Measurements from ENCODE around the gene RHBDD1.
A peak's percentile ranks its signal among the peaks of the same experiment; 100 is the strongest.

RHBDD1 gene

DNA sequence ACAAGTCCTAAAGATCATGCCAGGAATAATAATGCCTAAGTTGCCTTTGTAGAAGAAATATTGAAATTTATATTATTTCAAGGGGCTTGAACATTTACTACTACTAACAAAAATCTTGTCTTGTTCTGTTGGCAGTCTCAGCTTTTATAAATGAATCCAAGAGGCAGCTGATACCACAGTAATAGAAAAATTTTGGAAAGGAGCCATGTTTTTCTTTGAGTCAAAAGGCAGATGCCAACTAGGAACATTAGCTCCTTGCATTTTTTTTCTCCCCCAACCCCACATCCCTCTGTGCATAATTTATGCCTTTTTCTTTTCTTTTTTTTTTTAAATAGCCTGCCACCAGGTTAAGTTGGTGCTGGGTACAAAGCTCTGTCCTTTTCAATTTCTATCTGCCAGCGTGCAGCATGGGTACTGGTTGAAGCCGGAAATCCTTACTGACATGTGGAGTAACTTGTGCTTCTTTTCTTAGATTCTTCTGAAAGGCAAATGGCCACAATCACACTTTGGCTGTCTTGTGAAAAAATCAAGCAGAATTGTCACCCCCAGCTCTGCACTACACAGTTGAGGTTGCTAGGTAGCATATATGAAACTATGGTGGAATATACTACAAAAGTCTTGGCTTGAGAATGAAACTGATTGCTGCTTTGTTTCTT lies 98.8 kb downstream of the RHBDD1 start:
- DNase-seq = no peak

DNA sequence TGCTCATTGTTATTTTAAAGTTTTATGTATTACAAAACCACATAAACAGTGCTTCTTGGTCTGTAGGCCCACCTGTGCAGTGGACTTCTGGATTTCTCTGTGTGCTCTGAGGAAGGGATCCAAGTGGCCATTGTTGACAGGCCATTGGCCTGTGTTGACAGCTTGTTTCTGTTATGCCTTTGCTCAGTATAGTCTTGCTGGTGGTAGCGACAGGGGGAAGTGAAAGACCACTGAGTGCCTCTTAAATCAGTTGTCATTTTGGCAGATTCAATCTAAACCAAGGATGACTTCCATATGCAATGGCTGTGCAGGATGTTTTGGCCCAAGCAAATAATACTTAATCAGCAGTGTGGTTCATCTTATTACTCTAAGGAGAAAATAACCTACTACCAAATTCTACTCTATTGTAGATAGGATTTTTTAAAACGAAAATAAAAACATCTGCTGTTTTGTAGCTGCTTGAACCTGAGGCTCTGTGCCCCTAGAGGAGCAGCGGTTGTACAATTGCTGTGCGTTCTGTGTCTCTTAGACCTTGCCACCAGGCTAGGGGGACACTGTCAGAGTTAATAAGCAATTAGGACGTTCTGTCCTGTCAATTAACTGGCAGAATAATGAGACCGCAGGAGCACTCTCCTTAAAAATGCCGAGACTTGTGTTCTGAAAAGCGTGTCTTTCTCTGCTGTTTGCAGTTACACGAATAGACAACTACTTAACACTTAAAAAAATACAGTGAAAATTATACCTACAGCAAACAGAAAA lies 108.2 kb downstream of the RHBDD1 start:
- no peak for DNase-seq

DNA sequence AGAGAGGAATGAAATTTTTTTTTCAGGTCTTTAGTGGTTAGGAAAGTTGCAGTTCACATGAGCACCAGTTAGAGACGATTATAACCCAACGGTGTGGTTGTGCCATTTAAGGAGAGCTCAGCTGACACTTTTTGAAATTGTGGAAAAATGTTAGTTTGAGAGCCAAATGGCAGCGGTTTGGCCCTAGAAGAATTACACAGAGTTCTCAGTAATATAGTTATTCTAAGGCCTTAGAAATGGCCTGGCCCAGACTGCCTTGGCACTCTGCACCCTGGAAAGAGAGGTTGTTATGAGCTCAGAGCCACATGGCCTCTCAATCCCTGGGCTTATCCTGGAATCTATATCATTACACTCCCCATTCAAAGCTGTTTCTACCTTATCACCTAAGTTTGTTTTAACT lies 117.4 kb downstream of the RHBDD1 start:
- no peak for DNase-seq

DNA sequence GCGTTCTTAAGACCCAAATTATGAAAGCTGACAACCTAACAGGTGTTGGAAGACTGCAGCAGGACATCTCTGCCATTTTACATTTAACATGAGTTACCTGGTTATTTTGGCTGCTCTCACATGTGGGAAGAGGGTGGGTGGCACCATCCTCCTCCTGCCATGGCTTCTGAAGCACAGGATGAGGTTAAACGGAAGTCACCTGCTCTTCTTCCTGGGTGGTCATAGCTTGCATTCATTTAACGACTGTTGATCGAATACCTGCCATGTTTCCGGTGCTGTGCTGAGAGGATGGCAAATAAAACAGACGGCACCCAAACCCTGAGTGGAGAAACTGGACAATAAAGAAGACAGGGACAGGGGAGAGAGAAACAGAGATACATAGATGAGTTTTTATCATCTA lies 118.0 kb downstream of the RHBDD1 start:
- DNase-seq = no peak

DNA sequence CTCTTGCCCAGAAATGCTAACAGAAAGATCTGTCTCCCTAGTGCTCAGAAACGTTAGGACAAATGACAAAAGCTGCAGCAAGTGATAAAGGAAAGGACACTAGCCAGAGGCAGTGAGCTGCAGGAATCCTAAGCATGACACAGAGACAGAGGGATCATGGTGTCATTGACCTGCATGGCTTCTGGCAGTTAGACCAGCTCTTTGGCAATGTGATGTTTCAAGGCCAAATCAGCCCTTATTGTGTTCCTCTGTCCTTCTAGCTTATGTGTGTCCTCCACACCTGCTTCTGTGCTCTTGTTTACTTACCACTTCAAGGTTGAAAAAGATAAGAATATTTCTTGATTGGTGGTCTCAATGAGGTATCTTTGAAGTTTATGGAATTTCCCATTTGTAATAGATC lies 120.8 kb downstream of the RHBDD1 start:
- DNase-seq = no peak

DNA sequence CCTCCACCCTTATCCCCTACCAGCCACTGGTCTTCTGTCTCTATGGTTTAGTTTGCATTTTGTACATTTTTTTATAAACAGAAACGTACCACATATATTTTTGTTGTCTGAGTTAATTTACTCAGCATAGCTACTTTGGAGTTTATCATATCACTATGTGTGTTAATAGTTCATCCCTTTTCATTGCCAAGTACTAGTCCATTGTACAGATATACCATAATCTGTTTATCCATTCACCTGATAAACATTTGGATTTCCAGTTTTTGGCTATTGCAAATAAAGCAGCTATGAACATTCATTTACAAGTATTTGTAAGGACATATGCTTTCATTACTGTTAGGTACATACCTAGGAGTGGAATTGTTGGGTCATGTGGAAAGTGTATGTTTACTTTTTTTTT lies 123.6 kb downstream of the RHBDD1 start:
- no peak for DNase-seq

DNA sequence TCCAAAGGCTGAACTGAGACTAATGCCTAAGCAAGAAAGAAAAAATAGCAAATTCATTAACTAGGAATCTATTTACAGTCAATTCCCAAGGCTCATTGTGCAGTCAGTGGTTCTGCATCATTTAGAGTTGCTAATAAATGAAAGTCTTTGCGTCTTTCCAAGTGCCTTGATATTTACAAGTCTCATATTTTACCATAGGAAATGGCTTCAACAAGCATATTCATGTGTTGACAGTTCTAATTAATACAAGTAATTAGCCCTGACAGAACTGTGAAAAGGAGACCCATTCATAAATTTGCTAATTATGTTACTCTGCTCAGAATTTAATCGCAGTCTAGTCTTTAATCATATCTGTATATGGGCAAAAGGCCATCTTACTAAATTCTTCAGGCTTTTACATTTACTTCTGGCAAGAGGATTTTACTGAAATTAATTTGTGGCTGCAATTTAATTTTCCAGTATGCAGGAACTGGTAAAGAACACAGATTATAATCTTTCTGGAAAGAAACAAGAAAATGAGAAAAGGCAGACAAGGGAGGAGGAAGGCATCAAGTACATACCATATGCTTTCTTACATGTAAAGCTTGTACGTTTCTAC lies 126.4 kb downstream of the RHBDD1 start:
- no peak for DNase-seq

DNA sequence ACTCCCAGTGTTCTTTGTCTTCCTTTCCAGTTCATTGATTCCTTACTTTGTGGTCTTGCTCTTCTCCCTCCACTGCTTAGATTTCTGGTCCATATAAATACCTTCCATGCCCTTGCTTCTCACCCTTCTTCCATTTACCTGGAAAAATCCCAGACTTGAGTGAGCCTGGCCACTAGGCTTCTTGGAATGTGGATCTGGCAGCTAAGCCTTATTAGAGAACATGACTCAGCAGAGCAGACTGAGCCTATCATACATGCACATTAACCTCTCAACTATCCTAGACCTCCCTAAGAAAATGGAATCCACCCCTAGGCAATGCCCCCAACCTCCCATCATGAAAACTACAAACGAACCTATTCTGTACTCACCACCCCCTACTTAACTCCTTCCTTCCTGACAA lies 127.7 kb downstream of the RHBDD1 start:
- no peak for DNase-seq

DNA sequence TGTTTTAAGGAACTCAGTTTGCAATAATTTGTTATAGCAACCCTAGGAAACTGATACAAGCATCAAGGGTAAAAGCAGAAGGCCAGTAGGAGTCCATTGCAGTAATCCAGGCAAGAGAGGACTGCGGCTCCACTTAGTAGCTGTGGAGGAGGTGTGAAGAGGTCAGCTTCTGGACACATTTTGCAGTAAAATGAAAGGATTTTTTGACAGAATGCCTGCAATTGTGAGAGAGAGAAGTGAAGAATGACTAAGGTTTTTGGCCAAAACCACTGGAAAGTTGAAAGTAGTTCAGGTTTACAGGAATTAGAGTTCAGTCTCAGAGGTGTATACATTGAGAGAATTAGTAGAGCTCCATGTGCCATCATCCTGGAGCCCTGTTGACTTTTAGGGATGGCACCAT lies 129.5 kb downstream of the RHBDD1 start:
- no peak for DNase-seq

DNA sequence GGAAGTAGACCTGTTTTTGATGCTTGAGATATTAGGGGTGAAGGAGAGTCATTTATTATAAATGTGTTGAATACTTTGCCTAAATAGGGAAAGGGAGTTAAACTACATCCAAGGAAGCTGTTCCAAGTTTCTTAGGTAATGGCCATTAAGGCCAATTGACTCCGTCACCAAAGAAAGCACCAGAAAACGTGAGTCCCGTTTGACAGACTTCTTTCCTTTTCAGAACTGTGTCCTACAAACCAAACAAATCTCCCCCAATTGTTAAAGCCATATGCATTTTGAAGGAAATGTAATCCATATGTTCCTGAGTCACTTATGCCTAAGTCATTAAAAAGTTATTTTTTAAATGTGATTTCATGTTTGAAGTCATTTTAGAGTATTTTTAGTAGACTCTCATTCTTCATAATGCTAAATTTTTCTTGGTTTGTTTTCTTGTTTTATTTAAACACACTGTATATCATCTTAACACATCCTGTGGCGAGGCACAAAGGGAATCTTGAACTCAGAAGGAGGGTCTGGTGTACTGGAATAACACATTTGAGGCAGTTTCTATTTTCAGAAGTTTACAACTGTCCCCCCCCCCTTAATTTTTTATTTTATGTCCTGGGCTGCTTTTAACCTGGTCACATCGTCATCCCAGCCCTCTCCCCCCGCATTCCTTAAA lies 133.7 kb downstream of the RHBDD1 start:
- DNase-seq = no peak

DNA sequence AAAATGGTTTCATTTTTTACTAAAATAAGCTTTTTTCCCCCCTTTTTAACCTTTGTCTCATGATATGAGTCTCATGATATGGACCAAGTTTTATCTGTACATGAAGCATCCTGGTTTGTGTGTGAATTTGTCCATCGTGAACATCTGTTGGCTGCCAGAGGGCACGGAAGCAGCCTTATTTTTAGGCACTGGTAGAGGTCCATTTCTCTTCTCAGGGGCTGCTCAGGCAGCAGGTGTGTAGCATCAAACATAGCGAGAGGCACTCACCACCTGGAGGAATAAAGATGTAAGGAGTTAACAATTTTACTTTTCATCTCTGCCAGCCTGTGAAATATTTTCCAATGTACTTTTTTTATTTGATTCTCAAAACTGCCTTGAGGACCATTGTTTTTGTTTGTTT lies 134.5 kb downstream of the RHBDD1 start:
- DNase-seq = no peak

DNA sequence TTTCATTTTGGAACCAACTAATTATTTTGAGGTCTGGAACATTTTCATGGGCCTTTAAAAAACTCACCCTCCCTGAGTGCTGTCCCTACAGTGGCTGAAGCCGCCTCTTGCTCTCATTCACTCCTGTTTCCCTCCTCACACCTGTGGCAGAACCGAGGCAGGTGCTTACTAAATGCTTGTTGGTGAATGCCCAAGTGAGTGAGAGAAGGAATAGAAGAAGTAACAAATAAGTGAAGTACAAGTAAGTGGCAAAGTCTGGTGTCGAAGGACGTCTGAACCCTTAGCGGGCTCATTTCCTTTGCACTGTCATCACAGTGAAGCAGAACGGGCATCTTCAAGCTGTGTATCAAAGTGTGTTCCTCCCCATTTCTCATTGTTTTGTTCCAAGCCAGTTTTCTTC lies 135.2 kb downstream of the RHBDD1 start:
- no peak for DNase-seq

DNA sequence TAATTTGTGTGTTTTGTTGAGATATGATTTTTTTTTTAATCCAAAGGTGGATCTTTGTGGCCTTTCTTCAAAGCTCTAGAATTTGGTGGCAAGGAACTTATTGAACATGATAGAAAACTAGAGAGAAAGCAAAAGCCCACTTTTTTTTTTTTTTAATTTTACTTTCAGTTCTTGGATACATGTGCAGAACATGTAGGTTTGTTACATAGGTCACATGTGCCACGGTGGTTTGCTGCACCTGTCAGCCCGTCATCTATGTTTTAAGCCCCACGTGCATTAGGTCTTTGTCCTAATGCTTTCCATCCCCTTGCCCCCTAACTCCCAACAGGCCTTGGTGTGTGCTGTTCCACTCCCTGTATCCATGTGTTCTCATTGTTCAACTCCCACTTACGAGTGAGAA lies 135.9 kb downstream of the RHBDD1 start:
- DNase-seq = no peak

DNA sequence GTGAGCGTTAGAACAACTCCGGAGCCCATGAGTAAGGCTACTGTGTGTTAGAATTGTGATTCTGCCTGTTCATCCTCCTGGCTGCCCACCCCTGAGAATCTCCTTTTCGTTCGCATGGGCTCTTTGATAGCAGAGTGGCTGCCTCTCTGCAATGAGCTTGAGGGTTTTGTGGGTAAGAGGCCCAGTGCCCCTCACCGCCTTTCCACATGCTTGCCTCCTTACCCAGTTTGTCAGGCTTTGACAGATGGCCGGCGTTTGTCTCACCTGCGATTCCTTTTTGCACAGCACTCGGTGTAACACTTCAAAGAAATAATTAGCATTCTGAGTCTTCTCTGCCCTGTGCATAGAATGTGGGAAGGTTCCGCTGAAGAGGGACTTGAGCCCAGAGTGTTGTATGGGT lies 138.0 kb downstream of the RHBDD1 start:
- DNase-seq = no peak

DNA sequence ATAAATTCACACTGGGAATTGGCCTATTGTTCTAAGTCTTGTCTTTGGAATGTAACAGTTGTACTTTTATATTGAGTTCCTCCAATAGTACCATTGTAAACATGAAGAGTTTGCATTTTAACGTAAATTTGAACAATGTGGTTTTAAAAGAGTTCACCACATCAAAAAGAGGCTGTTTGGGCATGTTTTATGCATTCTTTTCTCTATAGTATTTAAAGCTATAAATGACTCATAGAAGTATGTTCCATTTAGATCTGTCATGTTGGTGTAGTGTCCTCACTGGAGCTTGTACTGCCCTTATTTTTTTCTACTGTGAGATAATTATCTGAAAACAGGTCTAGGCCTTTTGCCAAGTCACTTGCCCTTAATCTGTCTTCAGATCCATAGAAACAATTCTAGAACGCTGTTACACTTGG lies 141.9 kb downstream of the RHBDD1 start:
- DNase-seq = no peak

DNA sequence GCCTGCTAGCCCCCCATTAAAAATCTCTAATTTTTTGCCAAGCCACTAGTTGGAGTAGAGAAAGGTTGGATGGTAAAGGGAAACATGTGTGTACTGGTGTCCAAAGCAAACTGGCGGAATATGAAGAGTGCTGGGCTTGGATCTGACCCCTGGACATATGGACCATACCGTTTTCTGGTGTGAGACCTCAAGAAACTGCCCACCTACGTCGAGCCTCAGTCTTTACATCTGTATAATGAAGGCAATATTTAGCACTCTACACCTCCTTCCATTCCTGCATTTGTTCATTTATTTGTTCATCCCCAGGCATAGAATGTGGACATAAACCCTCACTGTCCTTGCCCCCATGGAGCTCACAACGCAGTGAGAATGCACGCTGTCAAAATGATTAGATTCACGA lies 142.4 kb downstream of the RHBDD1 start:
- no peak for DNase-seq

DNA sequence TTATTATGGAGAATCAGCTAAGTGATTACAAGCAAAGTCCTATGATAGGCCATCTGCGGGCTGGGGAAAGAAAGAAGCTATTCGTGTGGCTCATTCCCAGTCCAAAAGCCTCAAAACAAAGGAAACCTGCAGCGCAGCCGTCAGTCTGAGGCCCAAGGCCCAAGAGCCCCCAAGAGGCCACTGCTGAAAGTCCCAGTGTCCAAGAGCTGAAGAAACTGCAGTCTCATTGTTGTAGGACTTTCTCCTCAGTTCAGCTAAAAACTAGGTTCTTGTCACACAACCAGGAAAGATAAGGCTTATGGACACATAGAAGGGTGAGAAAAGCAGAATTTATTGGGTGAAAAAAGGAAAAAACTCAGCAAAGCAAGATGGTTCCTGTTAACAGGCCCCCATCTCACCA lies 143.2 kb downstream of the RHBDD1 start:
- no peak for DNase-seq

DNA sequence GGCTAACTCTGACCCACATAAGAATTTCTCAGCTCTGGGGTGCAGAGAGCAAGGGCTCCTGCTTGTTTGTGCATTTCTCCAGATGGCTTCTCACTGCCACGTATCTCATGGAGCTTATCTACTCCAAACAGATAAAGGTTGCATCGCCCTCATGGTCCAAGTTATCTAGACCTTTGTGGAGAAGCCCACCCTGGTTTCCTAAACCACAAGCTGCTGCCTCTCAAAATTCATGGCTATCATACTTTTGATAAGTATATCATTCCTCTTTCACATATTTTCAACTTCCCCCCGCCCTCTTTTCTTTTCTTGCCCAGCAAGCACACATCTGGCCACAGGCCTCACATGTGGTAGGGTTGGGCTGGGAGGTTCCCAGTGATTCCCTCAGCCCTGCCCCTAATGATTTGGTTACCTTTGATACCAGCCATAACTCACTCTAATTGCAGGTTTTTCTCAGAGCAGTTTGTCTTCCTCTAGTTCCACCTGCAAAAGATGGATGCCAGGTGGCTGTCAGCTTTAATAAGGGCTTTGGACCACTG lies 146.0 kb downstream of the RHBDD1 start:
- no peak for DNase-seq

DNA sequence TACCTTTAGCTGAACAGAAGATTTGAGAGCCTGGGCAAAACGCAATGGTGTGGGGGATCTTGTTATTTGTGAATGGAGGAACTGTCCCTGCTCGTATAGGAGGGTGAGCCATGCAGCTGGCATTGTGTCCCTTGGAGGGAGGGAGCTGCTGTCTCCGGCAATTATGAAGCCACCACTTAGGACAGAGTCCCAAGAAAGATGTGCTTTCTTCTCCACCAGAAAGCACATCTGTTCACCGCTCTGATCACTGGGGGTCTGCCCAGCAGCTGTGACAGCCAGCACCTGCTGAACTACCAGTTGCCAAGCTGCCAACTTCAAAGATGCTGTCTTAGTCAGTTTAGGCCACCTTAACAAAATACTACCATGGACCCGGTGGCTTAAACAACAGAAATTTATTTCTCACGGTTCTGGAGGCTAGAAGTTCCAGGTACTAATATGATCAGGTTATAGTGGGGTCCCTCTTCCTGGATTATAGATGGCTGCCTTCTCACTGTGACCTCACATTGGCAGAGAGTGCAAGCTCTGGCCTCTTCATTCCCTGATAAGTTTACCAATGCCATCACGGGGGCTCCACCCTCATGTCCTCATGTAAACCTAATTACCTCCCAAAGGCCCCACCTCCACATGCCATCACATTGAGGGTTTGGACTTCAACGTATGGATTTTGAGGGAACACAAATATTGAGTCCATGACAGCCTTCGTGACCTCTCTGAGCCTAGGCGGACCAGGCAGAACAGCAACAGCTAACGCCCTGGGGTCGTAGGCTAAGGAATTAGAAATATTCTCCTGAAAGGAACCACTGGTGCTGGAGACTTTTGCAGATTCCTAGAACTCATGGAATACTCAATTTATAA lies 148.3 kb downstream of the RHBDD1 start:
- DNase-seq = no peak

DNA sequence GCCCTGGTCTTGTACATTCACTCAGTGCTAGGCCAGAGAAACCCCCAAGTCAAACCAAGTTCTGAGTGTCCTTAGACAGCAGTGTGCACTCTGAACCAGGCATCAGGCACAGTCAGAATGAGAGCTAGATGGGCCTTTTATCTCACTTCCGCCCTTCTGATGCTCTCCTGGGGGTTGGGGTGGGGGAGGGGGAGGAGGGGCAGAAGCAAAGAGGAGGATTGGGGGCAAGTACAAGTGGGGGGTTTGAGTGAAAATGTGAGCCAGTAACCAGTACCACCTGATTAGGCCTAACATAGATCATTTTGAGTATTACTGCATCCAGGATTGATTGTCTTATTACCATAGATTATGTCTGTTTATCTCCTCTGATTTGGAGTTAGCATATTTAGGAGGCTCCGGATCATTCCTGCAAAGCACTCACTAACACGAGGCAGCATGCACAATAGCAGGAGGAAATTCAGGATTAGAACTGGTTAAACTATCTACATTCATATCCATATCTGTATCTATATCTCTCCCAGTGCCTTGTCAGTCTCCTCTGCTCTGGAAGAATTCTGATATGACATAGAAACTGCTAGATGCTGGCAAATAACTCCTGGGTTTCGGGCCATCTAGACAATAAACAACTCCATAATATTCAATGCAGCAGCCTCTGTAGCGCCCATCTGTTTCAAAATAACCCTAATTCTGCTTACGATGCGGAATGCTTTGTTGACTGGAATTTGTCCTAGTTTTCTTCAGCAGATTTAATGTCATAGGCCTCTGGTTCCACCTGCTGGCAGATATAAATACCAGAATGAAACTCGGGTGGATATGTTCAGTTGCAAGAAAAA lies 149.1 kb downstream of the RHBDD1 start:
- peak; percentile 12 for DNase-seq

DNA sequence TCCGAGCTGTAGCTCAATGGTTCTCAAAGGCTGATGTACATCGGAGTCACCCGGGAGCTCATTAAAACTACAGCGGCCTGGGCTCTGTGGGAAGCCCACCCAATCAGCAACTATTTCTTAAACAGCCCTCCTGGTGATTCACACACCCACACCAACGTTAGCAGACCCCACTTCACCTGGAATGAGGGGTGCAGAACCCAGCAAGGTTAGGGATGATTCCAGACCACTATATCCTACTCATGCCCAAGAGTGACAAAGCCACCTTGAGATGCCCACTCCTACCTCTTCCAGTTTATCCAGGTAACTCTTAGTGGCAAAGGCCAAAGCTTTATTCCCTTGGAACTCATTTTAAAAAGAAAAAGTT lies 149.7 kb downstream of the RHBDD1 start:
- DNase-seq = no peak

DNA sequence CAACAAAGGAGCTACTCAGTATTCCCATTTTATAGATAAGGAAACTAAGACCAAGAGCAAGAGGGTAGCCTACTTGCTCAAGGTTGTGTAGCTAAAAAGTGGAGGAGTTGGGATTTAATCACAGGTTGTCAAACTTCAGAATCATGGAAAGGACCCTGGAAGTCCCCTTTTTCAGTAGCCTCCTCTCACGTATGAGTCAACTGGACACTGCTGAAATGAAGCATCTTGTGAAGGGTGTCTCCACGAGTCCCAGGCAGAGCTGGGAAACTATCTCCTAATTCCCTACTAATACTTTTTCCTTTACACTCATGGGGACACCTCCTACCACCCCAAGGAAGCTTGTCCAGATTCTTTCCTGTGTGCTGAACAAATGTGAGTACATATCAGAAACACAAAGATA lies 155.8 kb downstream of the RHBDD1 start:
- no peak for DNase-seq
